ENCODE results near the gene MECR. TPM values are rescaled to one million over a fixed set of nuclear protein-coding genes. Genes with fewer than 3 reads are reported as not detected.

The MECR gene
- total and polyA plus RNA-seq, 10 of the 15 experiments (the other 5 are each of a cell fraction or from before 2014, with no cell fraction given) = 7.6 to 66.3 (median 38.7) TPM

DNA sequence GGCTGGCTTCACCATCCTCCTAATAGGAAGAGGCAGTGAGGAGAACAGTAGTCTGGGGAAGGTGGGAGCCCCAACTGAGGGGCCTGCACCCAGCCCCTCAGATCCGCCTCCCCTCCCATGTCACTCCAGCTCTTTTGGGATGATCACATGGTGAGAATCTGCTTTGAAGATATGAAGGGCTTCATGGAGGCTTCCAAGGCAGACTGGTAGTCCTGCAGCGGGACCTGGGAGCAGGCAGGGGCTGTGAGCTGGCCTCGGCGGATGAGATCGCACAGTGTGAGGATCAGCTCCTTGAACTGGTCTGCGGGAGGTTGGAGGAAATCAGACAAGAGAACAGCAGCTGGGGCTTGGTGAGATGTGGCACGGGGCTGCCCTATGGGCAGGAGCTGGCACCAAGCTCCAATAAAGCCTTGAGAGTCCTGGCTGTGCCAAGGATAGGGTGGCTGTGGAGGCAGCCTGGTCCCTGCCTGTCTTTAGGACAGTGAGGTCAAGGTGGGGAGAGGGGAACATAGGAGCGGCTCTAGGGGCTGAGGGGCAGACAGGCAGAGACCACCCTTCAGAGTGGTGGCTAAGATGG, 36.8 kb downstream of the MECR start:
- in situ Hi-C loops (cut with MboI) (no loop called here), intact Hi-C loops (cut with micrococcal nuclease; ENCODE audit: unreplicated experiment) (no loop called here)
- no peaks in the 10 kb centered on the region for H4K20me1 ChIP-seq (ENCODE audit: control insufficient read depth, insufficient read depth)
- RAD21 ChIA-PET (ENCODE audit: unreplicated experiment) = no interaction called here
- H3K9me3 ChIP-seq (replicated peaks; ENCODE audit: control insufficient read depth, insufficient read depth, low read length) = no peaks in the 10 kb centered on the region
- BruUV-seq (replicated peaks) = no TSS peak
- H3K4me1 ChIP-seq (ENCODE audit: control insufficient read depth, insufficient read depth, low read length) = no peaks in the 10 kb centered on the region
- no peaks in the 10 kb centered on the region for H3K27me3 ChIP-seq (replicated peaks in 1 of 2; ENCODE audit: control insufficient read depth in 2 of 2, insufficient read depth in 2 of 2, low read length in 1 of 2)
- no peak for TF ChIP-seq CHD1 (IDR thresholded peaks at IDR 0.05; ENCODE audit: low read depth, low read length)
- no peak for TF ChIP-seq SRF (IDR thresholded peaks at IDR 0.05; ENCODE audit: low read depth in 2 of 2, low read length in 2 of 2)
- no peak for TF ChIP-seq NFYB (IDR thresholded peaks at IDR 0.05; ENCODE audit: insufficient read depth, low read depth, low read length)
- TF ChIP-seq MEF2A (IDR thresholded peaks at IDR 0.05; ENCODE audit: insufficient read depth, low read depth, low read length) = no peak
- TF ChIP-seq RUNX3 (IDR thresholded peaks at IDR 0.05; ENCODE audit: low read length) = no peak
- no peak for TF ChIP-seq MXI1 (IDR thresholded peaks at IDR 0.05; ENCODE audit: low read depth, low read length)
- POLR2A ChIA-PET = interaction anchor here (1.8 kb wide), 1 partner anchor 12 kb away, joined by 5 read pairs; the partner anchor contains the start of gene SRSF4
- no peak overlapping the region for H2AFZ ChIP-seq (ENCODE audit: control insufficient read depth, low read depth, low read length)
- CTCF ChIA-PET = interaction anchor here (1.0 to 1.4 kb wide), 2 partner anchors 8 to 310 kb away, joined by 3 read pairs; no protein-coding TSS in a partner anchor
- peaks cover 3 to 6% of the 10 kb centered on the region in 2 experiments; a peak in 3 of 4 replicates for H3K36me3 ChIP-seq (ENCODE audit: control insufficient read depth in 2 of 2, insufficient read depth in 2 of 2, low read length in 1 of 2)
- no peak for FAIRE-seq
- no peak for DNase-seq (ENCODE audit: low read depth, low spot score)
- H3K4me3 ChIP-seq = no peak overlapping the region
- 96% methylated on average over 5 of the region's 8 CpGs for WGBS (ENCODE audit: insufficient coverage, insufficient replicate concordance, low lambda C conversion rate, missing lambda C conversion rate)
- H3K4me2 ChIP-seq (ENCODE audit: control insufficient read depth, insufficient read depth) = no peak overlapping the region
- no peak for ATAC-seq
- SMC1A ChIA-PET (ENCODE audit: uncharacterized antibody, unreplicated experiment) = no interaction called here
- H3K79me2 ChIP-seq (ENCODE audit: control insufficient read depth, insufficient read depth, low read length) = no peaks in the 10 kb centered on the region
- H3K27ac ChIP-seq (ENCODE audit: control insufficient read depth, insufficient read depth) = no peak overlapping the region
- H3K9ac ChIP-seq (ENCODE audit: control insufficient read depth, insufficient read depth, low read length) = no peak overlapping the region

GRCh38 chr1:29190718-29191117, 40.0 kb downstream of the MECR start:
- H3K27me3 ChIP-seq (replicated peaks in 1 of 2; ENCODE audit: control insufficient read depth in 2 of 2, insufficient read depth in 2 of 2, low read length in 1 of 2) = no peaks in the 10 kb centered on the region
- DNase-seq (ENCODE audit: low read depth, low spot score) (no peak), ATAC-seq (no peak), FAIRE-seq (no peak)
- ChIA-PET SMC1A (ENCODE audit: uncharacterized antibody, unreplicated experiment) (interaction anchor here (0.6 kb wide), 1 partner anchor 444 kb away, joined by 3 read pairs; no protein-coding TSS in a partner anchor), CTCF (no interaction called here), RAD21 (ENCODE audit: unreplicated experiment) (no interaction called here), POLR2A (interaction anchor here (1.0 kb wide), 1 partner anchor 9 kb away, joined by 8 read pairs; the partner anchor contains the start of gene SRSF4)
- in situ Hi-C loops (cut with MboI) (no loop called here), intact Hi-C loops (cut with micrococcal nuclease; ENCODE audit: unreplicated experiment) (no loop called here)
- BruUV-seq (replicated peaks) = no TSS peak
- H3K36me3 ChIP-seq (ENCODE audit: control insufficient read depth in 2 of 2, insufficient read depth in 2 of 2, low read length in 1 of 2) = peaks cover 0 to 1% of the 10 kb centered on the region in 2 experiments; a peak in 1 of 4 replicates
- no peak overlapping the region for H3K4me2 ChIP-seq (ENCODE audit: control insufficient read depth, insufficient read depth)
- H2AFZ ChIP-seq (ENCODE audit: control insufficient read depth, low read depth, low read length) = no peak overlapping the region
- no peak overlapping the region for H3K9ac ChIP-seq (ENCODE audit: control insufficient read depth, insufficient read depth, low read length)
- H3K79me2 ChIP-seq (ENCODE audit: control insufficient read depth, insufficient read depth, low read length) = no peaks in the 10 kb centered on the region
- no peaks in the 10 kb centered on the region for H3K4me1 ChIP-seq (ENCODE audit: control insufficient read depth, insufficient read depth, low read length)
- no peak for TF ChIP-seq ZNF217 (IDR thresholded peaks at IDR 0.05)
- no peak for TF ChIP-seq POU2F2 (IDR thresholded peaks at IDR 0.05; ENCODE audit: borderline replicate concordance, low read depth, low read length)
- TF ChIP-seq, protein P1, sequence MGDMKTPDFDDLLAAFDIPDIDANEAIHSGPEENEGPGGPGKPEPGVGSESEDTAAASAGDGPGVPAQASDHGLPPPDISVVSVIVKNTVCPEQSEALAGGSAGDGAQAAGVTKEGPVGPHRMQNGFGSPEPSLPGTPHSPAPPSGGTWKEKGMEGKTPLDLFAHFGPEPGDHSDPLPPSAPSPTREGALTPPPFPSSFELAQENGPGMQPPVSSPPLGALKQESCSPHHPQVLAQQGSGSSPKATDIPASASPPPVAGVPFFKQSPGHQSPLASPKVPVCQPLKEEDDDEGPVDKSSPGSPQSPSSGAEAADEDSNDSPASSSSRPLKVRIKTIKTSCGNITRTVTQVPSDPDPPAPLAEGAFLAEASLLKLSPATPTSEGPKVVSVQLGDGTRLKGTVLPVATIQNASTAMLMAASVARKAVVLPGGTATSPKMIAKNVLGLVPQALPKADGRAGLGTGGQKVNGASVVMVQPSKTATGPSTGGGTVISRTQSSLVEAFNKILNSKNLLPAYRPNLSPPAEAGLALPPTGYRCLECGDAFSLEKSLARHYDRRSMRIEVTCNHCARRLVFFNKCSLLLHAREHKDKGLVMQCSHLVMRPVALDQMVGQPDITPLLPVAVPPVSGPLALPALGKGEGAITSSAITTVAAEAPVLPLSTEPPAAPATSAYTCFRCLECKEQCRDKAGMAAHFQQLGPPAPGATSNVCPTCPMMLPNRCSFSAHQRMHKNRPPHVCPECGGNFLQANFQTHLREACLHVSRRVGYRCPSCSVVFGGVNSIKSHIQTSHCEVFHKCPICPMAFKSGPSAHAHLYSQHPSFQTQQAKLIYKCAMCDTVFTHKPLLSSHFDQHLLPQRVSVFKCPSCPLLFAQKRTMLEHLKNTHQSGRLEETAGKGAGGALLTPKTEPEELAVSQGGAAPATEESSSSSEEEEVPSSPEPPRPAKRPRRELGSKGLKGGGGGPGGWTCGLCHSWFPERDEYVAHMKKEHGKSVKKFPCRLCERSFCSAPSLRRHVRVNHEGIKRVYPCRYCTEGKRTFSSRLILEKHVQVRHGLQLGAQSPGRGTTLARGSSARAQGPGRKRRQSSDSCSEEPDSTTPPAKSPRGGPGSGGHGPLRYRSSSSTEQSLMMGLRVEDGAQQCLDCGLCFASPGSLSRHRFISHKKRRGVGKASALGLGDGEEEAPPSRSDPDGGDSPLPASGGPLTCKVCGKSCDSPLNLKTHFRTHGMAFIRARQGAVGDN (IDR thresholded peaks at IDR 0.05) = no peak
- no peak for TF ChIP-seq CBFB (IDR thresholded peaks at IDR 0.05; ENCODE audit: low read depth)
- TF ChIP-seq, protein P2, sequence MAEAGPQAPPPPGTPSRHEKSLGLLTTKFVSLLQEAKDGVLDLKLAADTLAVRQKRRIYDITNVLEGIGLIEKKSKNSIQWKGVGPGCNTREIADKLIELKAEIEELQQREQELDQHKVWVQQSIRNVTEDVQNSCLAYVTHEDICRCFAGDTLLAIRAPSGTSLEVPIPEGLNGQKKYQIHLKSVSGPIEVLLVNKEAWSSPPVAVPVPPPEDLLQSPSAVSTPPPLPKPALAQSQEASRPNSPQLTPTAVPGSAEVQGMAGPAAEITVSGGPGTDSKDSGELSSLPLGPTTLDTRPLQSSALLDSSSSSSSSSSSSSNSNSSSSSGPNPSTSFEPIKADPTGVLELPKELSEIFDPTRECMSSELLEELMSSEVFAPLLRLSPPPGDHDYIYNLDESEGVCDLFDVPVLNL (IDR thresholded peaks at IDR 0.05; ENCODE audit: low read depth, low read length) = no peak
- TF ChIP-seq STAT3 (IDR thresholded peaks at IDR 0.05; ENCODE audit: low read depth, low read length) = no peak
- no peak for TF ChIP-seq SUPT20H (IDR thresholded peaks at IDR 0.05; ENCODE audit: borderline replicate concordance, control insufficient read depth, low read depth, low read length)
- H4K20me1 ChIP-seq (ENCODE audit: control insufficient read depth, insufficient read depth) = no peaks in the 10 kb centered on the region
- no peaks in the 10 kb centered on the region for H3K9me3 ChIP-seq (replicated peaks; ENCODE audit: control insufficient read depth, insufficient read depth, low read length)
- WGBS (ENCODE audit: insufficient coverage, insufficient replicate concordance, low lambda C conversion rate, missing lambda C conversion rate) = 84% methylated on average over 6 of the region's 6 CpGs
- no peak overlapping the region for H3K27ac ChIP-seq (ENCODE audit: control insufficient read depth, insufficient read depth)
- H3K4me3 ChIP-seq = no peak overlapping the region
